Stimulated activated CD4-positive, alpha-beta T cell treated with anti-CD3 and anti-CD28 coated beads, Interleukin-1b, Interleukin-23, amount 100 ng/mL, for 4 hours (primary cell): Measurements from ENCODE around the gene SNTG2.
"Not testable (repeated sequence)": the region's sequence is repeated elsewhere in the genome, so short reads cannot be mapped to it uniquely, and the experiment has no call there.

Experiments used
- DNase-seq, 2 donors: peaks; one replicate each; pipeline ENCODE4 v3.0.0-alpha.2; 2020; ENCODE audit warnings: low read depth in 2 of 2

SNTG2 gene

DNA sequence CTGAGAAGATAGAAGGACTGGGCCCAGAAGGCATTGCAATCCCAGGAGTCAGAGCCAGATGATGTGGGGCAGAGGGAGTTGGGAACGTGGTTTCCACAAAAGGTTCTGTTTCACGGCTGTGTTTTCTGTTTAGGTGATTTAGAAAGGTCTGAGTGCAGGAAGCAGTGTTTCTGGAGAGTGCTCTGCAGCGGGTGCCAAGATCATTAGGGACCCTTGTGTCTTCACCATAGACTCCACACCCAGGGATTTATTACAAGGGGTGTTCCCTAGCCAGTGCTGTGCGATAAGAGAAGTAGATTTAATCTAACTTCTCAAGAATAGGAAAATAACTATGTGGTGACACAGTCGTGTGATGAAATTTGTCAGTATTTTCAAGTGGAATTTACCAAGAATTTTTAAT is 241.5 kb downstream of the SNTG2 start:
- no peak for DNase-seq

DNA sequence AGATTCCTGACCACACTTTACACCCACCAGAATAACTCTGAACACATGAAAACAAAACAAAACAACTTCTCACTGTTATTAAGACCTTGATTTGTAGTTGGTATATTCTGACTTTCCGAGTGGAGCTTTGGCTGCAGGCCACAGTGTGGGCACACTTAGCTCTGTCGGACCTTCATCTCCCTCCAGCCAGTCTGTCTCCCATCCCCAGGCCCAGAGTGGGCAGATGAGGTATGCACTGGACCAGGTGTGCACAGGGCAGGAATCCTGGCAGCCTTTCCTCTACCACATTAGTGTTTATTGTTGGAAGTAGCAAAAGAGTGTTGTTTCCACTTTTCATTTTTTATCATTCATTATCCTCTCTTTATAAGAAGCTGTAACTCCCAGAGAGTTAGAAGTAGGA is 243.2 kb downstream of the SNTG2 start:
- no peak for DNase-seq

DNA sequence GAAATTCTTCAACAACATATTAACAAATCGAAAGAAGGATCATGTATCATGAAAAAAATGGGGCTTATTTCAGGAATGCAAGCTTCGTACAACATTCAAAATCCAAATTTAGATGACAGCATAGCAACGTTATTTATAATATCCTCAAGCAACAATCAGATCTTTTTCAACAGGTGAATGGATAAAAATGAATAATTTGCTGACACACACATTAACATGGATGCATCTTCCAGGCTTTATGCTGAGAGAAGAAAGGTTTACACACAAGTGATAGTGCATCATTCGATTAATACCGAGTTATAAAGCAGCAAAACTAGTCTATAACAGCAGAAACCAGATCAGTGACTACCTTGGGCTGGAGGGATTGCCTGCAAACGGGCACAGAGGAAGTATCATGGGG is 253.1 kb downstream of the SNTG2 start:
- no peak for DNase-seq

DNA sequence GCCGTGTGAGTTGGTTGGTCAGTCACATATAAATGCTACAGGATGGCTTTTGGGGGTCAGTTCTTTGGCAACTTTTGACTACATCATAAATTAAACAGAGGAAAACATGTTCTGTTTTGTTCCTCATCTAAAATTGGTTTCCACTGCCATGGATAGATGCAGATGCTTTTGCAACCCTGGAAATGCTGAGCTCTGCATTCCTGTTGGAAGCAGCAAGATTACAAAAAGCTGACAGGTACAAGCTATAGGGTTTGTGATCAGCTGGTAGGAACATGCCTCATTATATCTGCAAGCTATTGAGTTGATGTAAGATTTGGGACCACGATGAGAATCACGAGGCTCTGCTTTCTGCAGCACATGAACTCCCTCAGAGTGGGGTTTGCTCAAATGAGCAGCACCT is 255.2 kb downstream of the SNTG2 start:
- DNase-seq, result no peak

DNA sequence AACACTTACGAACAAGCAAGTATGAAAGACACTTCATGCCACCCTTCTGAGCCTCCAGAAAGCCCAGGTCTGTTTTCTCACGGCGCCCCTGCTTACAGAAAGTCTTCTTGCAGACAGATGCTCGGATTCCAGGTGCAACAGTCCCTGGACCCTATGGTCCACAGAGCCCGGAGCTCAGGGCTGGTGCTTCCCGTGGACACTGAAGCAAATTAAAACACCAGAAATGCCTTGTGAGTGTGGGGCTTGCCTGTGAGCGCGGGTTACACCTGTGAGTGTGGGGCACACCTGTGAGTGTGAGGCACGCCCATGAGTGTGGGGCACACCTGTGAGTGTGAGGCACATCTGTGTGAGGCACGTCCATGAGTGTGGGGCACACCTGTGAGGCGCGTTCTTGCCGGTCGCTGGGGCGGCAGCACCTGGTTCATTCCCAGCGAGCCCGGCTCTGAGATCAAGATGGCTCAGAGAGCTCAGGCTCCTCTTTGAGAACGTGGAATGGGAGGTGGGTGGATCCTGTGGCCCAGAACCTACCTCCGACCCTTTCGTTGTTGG is 257.4 kb downstream of the SNTG2 start:
- no peak for DNase-seq

GRCh38 chr2:1208522-1208921 is 257.9 kb downstream of the SNTG2 start:
- DNase-seq, result no peak

GRCh38 chr2:1209246-1209645 is 258.6 kb downstream of the SNTG2 start:
- DNase-seq, result no peak

- no peak for DNase-seq
Measured at GRCh38 chr2:1209761-1210160, 259.1 kb downstream of the SNTG2 start.

GRCh38 chr2:1210352-1210751 is 259.7 kb downstream of the SNTG2 start:
- no peak for DNase-seq

- DNase-seq, result no peak
Measured at GRCh38 chr2:1219901-1220573, 269.4 kb downstream of the SNTG2 start.

- DNase-seq, result no peak
Measured at GRCh38 chr2:1222056-1222455, 271.4 kb downstream of the SNTG2 start.

DNA sequence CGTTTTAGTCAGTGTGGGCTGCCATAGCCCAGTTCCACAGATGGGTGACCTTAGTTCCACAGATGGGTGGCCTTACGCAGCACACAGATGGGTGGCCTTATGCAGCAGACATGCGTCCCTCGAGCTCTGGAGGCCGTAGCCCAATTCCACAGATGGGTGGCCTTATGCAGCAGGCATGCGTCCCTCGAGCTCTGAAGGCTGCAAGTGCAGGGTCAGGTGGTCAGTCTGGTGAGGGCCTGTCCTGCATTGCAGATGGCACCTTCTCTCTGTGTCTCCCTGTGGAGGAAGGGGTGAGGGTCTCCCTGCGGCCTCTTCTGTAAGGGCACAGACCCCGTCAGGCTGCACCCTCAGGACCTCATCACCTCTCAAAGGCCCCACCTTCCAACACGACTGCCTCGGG is 273.1 kb downstream of the SNTG2 start:
- DNase-seq, result no peak

DNA sequence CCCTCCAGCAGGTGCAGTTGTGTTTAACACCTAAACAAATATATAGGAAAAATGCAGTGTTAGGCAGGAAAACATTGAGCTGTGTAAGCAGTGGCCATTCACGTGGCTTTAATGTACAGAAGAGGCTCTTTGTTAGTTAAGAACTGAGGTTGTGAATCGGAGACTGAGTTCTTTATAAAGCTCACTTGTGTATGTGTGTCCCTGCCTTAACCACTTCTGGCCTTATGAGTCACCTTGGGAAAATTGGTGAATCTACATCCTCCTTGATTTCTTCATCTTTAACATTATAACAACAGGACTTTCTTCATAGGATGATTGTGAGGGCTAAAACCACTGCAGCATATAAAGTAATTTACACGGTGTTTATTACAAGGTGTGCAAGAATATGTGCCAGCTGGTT is 274.3 kb downstream of the SNTG2 start:
- DNase-seq, result no peak

DNA sequence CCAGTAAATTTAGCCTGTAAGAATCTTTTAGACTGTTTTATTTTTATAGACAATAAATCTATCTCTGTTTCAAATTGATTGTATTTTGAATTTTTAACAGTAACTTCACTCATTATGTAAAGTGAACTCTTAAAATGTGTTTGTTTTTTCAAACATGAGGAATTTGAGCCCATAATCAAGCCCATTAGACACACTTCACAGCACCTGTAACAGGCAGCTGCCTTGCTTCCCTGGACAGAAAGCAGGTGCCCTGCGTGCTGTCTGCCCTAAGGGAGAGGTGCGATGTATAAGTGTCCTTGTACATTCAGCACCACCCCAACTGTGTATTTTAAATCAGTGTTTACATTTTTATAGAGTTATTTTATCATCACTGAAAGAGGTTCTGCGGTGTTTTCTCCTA is 276.1 kb downstream of the SNTG2 start:
- DNase-seq, result no peak

- DNase-seq, result no peak
Measured at GRCh38 chr2:1227274-1227900, 276.7 kb downstream of the SNTG2 start.

DNA sequence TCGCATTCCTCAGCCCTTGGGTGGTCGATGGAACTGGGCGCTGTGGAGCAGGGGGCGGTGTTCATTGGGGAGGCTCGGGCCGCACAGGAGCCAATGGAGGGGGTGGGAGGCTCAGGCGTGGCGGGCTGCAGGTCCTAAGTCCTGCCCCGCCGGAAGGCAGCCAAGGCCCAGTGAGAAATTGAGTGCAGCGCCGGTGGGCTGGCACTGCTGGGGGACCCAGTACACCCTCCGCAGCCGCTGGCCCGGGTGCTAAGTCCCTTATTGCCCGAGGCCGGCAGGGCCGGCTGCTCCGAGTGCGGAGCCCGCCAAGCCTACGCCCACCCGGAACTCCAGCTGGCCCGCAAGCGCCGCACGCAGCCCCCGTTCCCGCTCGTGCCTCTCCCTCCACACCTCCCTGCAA is 278.9 kb downstream of the SNTG2 start:
- DNase-seq, result not testable (repeated sequence)

GRCh38 chr2:1230155-1230893 is 279.7 kb downstream of the SNTG2 start:
- DNase-seq, result no peak

DNA sequence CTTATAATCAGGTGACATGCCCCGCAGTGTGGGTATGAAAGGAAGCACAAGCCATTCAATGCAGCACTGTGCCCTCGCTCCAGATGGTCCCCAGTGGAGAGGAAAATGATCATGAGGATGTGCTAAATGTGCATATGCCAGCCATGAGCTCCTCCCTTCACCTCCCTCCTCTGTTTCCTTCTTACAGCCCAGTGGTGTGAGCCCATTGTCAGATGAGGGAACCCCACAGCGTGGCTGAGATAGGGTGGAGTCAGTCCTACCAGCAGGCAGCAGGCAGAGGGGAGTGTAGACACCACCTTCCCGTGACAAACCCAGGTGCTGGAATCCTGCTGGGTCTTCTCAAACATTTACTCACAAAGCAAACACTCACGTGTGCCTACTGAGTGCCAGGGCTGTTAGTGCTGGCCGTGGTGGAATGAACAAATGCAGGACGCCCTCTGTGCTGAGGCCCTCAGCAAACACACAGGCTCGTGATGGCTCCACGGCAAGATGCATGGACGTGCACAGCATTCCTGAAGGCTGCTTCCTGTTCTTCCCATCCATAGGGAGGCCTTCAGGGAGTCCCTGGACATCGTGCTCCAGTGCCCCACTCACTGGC is 280.9 kb downstream of the SNTG2 start:
- no peak for DNase-seq

GRCh38 chr2:1233281-1233680 is 282.6 kb downstream of the SNTG2 start:
- no peak for DNase-seq

- DNase-seq, result no peak
Measured at GRCh38 chr2:1234731-1235308, 284.2 kb downstream of the SNTG2 start.

GRCh38 chr2:1235806-1236205 is 285.2 kb downstream of the SNTG2 start:
- DNase-seq, result no peak

DNA sequence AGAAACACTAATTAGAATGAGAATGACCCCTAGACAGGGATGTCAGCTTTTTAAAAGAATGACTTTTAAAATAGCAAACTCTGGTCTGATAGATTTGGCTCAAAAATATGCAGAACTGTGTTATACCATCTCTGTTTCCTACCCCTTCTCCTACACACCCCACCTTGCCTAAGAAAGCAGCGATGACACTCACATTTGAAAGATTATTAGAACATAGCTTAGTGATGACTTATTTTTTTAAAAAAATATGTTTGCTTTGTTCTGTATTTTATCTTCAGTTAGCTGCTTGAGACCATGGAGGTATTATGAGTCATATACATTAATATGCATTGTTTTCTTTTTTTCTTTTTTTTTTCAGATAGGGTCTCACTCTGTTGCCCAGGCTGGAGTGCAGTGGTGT is 286.0 kb downstream of the SNTG2 start:
- no peak for DNase-seq
